GM18499 (cell line): ENCODE results near the gene GPX2.

ENCODE experiments used
- ATAC-seq: cut with Tn5 transposase; IDR thresholded peaks from one replicate; pipeline ENCODE4 v1.9.1; 2021; ENCODE audit warnings: moderate number of reproducible peaks; ENCODE audit not compliant: insufficient read depth, unreplicated experiment

Gene GPX2

GRCh38 chr14:64942531-64943111 lies at the start of gene GPX2:
GPX2 (minus strand) TSS chr14:64942745; CDS start chr14:64942726, 19 bp downstream.
- no peak for ATAC-seq

- no peak for ATAC-seq
Observed at GRCh38 chr14:64990939-64991338, 48.4 kb upstream of the GPX2 start.

- ATAC-seq = no peak
Observed at GRCh38 chr14:64990296-64990695, 47.8 kb upstream of the GPX2 start.

GRCh38 chr14:64987438-64987767 lies 44.9 kb upstream of the GPX2 start:
- no peak for ATAC-seq

- ATAC-seq = peak; percentile 53
Observed at GRCh38 chr14:64986648-64987437, 44.3 kb upstream of the GPX2 start, which contains the start of gene FNTB. FNTB (plus strand) TSS chr14:64986895; CDS start chr14:64986954, 59 bp downstream.

GRCh38 chr14:64983439-64984310 lies 41.1 kb upstream of the GPX2 start:
- ATAC-seq = no peak

GRCh38 chr14:64979336-64980074 lies 37.0 kb upstream of the GPX2 start:
- no peak for ATAC-seq

- no peak for ATAC-seq
Observed at GRCh38 chr14:64974563-64974962, 32.0 kb upstream of the GPX2 start.

GRCh38 chr14:64973826-64974225 lies 31.3 kb upstream of the GPX2 start:
- no peak for ATAC-seq

- ATAC-seq = no peak
Observed at GRCh38 chr14:64973026-64973442, 30.5 kb upstream of the GPX2 start.

- no peak for ATAC-seq
Observed at GRCh38 chr14:64971943-64972791, 29.6 kb upstream of the GPX2 start, which contains the start of gene RAB15. RAB15 (minus strand) TSS chr14:64972336; CDS start chr14:64972076, 260 bp downstream.

GRCh38 chr14:64971491-64971942 lies 29.0 kb upstream of the GPX2 start:
- ATAC-seq = no peak

GRCh38 chr14:64970776-64971477 lies 28.4 kb upstream of the GPX2 start:
- no peak for ATAC-seq

GRCh38 chr14:64970041-64970440 lies 27.5 kb upstream of the GPX2 start:
- ATAC-seq = no peak

GRCh38 chr14:64968651-64969050 lies 26.1 kb upstream of the GPX2 start:
- no peak for ATAC-seq

- ATAC-seq = no peak
Observed at GRCh38 chr14:64968167-64968566, 25.6 kb upstream of the GPX2 start.

GRCh38 chr14:64966976-64967375 lies 24.4 kb upstream of the GPX2 start:
- no peak for ATAC-seq

GRCh38 chr14:64965356-64966000 lies 22.9 kb upstream of the GPX2 start:
- ATAC-seq = no peak
